Vagina (tissue), 2 donors: Measurements from ENCODE around the gene RBM25. TPM values are rescaled to one million over a fixed set of nuclear protein-coding genes. Genes with fewer than 3 reads are reported as not detected.
"Not testable (repeated sequence)": the region's sequence is repeated elsewhere in the genome, so short reads cannot be mapped to it uniquely, and the experiment has no call there.

Experiments used
- DNase-seq, 2 donors: peaks; one replicate each; pipeline ENCODE4 v3.0.0-alpha.2; 2017; ENCODE audit errors: extremely low spot score in 2 of 2
- H3K27ac ChIP-seq: fragments of 200-600 bp; sonication (generic); one replicate; pipeline ENCODE4 v1.5.1; 2019
- H3K27me3 ChIP-seq: fragments of 200-600 bp; sonication (generic); one replicate; pipeline ENCODE4 v1.5.1; 2019
- H3K36me3 ChIP-seq, 2 donors: fragments of 200-600 bp; sonication (generic); one replicate each; pipeline ENCODE4 v1.5.1; 2017 to 2019
- H3K4me1 ChIP-seq: fragments of 200-600 bp; sonication (generic); one replicate; pipeline ENCODE4 v1.5.1; 2019
- H3K4me3 ChIP-seq, 2 donors: fragments of 200-600 bp; sonication (generic); 1 replicate in 1 of 2; 2 replicates in 1 of 2; pipeline ENCODE4 v1.5.1; 2016 to 2019
- H3K9me3 ChIP-seq: fragments of 200-600 bp; sonication (generic); one replicate; pipeline ENCODE4 v1.5.1; 2019
- POLR2A ChIP-seq, 2 donors: fragments of 450-650 bp; IDR thresholded peaks; one replicate each; pipeline ENCODE4 v1.6.1; 2017; ENCODE audit warnings: antibody characterized with exemption in 2 of 2, mild to moderate bottlenecking in 2 of 2, moderate library complexity in 2 of 2
- POLR2AphosphoS5 ChIP-seq, 2 donors: sonication (generic); formaldehyde crosslinking; IDR thresholded peaks; one replicate each; pipeline ENCODE4 v1.9.0; 2017; ENCODE audit warnings: antibody characterized with exemption in 2 of 2, mild to moderate bottlenecking in 2 of 2, low read depth in 1 of 2; ENCODE audit not compliant: insufficient read depth in 1 of 2
- intact Hi-C: fragments of 100-400 bp; cut with DNase I; formaldehyde crosslinking; loops from one replicate; pipeline ENCODE4 v1.15.1; 2023
- total RNA-seq: library from RNA; depleted of rRNA; stranded (reverse); fragments of >200 nt; gene quantifications from one replicate; pipeline ENCODE4 v1.2.3, GENCODE V29; 2016
- TF ChIP-seq, protein P1 (sequence below), 3 experiments: fragments of 450-650 bp in 2 of 3; fragments of 200-600 bp in 1 of 3; sonication (generic) in 1 of 3; IDR thresholded peaks; one replicate each; pipeline ENCODE4 v1.5.1; 2017 to 2019; ENCODE audit warnings: antibody characterized with exemption in 3 of 3, mild to moderate bottlenecking in 2 of 3, moderate library complexity in 2 of 3

RBM25 gene
- total RNA-seq: 58.2 TPM

DNA sequence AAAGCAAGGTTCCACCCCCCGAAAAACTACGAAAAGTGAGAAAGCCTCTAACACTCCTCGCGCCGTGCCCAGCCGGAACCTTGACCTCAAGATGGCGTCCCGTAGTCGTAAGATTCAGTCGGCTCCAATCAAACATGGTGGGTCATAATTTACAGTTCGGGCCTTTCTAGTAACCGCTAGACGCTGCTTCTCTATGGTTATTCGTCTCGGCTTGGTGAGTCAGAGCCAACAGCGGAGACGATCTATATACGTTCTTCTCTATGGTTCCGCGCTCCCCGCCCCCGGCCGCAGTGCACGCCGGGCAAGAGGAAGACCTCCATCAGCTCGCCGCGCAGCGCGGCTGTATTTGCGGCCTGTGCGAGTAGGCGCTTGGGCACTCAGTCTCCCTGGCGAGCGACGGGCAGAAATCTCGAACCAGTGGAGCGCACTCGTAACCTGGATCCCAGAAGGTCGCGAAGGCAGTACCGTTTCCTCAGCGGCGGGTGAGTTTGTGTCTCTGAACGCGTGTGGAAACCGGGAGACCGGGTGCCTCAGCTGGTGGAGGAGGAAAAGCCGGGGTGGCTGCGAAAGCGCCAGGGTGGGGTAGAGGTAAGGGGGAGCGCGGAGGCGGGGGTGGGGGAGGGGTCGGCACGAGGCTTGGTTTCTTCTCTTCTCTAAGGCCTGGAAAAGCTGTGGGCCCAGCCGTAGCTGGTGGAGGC, at the start of gene RBM25:
TSS of gene RBM25 (plus strand) at position 311 of the 698 bp plus-strand sequence. CDS start 13,108 bp downstream, outside the sequence.
- H3K9me3 ChIP-seq: no peaks in the 10 kb centered on the region
- TF ChIP-seq POLR2AphosphoS5 (IDR thresholded peaks at IDR 0.05; ENCODE audit: insufficient read depth in 1 of 2, low read depth in 1 of 2) (peak; percentile 99 to 100), POLR2A (IDR thresholded peaks at IDR 0.05) (peak in 1 of 2 donors; percentile 96)
- TF ChIP-seq, protein P1, sequence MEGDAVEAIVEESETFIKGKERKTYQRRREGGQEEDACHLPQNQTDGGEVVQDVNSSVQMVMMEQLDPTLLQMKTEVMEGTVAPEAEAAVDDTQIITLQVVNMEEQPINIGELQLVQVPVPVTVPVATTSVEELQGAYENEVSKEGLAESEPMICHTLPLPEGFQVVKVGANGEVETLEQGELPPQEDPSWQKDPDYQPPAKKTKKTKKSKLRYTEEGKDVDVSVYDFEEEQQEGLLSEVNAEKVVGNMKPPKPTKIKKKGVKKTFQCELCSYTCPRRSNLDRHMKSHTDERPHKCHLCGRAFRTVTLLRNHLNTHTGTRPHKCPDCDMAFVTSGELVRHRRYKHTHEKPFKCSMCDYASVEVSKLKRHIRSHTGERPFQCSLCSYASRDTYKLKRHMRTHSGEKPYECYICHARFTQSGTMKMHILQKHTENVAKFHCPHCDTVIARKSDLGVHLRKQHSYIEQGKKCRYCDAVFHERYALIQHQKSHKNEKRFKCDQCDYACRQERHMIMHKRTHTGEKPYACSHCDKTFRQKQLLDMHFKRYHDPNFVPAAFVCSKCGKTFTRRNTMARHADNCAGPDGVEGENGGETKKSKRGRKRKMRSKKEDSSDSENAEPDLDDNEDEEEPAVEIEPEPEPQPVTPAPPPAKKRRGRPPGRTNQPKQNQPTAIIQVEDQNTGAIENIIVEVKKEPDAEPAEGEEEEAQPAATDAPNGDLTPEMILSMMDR (IDR thresholded peaks at IDR 0.05): no peak
- peak in 1 of 2 donors; percentile 97 for DNase-seq
- H3K27ac ChIP-seq: peak within 1 kb of the TSS; percentile 95
- intact Hi-C loops: no loop called here
- no peaks in the 10 kb centered on the region for H3K36me3 ChIP-seq
- no peaks in the 10 kb centered on the region for H3K27me3 ChIP-seq
- H3K4me3 ChIP-seq: peak within 1 kb of the TSS; percentile 75 to 90
- peaks cover 46% of the 10 kb centered on the region for H3K4me1 ChIP-seq

- H3K9me3 ChIP-seq, H3K27me3 ChIP-seq, intact Hi-C loops, DNase-seq, H3K4me1 ChIP-seq, H3K27ac ChIP-seq, H3K4me3 ChIP-seq: not testable (repeated sequence)
- peaks cover 0 to 18% of the 10 kb centered on the region in 2 donors for H3K36me3 ChIP-seq
Measured at GRCh38 chr14:73011189-73011588, 47.1 kb upstream of the RBM25 start.

- Histone ChIP-seq H3K4me1 (peaks cover 21% of the 10 kb centered on the region), H3K27me3 (no peaks in the 10 kb centered on the region), H3K4me3 (no peak overlapping the region), H3K27ac (no peak overlapping the region), H3K9me3 (no peaks in the 10 kb centered on the region), H3K36me3 (peaks cover 0 to 11% of the 10 kb centered on the region in 2 donors)
- intact Hi-C loops: no loop called here
- DNase-seq: no peak
- TF ChIP-seq, protein P1 (IDR thresholded peaks at IDR 0.05): no peak
- TF ChIP-seq POLR2A (IDR thresholded peaks at IDR 0.05): no peak
- TF ChIP-seq POLR2AphosphoS5 (IDR thresholded peaks at IDR 0.05; ENCODE audit: insufficient read depth in 1 of 2, low read depth in 1 of 2): no peak
Measured at GRCh38 chr14:73014105-73014504, 44.2 kb upstream of the RBM25 start.

- H3K36me3 ChIP-seq, DNase-seq, H3K9me3 ChIP-seq, H3K27me3 ChIP-seq, H3K27ac ChIP-seq, H3K4me3 ChIP-seq, intact Hi-C loops: not testable (repeated sequence)
- H3K4me1 ChIP-seq: peaks cover 16% of the 10 kb centered on the region
Measured at GRCh38 chr14:73015552-73015951, 42.8 kb upstream of the RBM25 start.

DNA sequence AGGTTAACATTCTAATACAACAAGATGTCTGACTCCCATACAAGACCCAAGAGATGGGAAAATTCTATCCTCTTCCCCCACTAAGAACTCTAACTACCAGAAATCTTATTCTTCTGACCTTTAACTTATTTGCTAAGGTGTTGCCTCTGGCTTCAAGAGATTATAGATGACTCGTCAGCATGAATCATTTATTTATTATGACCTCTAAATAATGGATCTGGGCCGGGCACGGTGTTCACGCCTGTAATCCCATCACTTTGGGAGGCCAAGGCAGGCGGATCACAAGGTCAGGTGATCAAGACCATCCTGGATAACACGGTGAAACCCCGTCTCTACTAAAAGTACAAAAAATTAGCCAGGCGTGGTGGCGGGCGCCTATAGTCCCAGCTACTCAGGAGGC, 42.3 kb upstream of the RBM25 start:
- H3K36me3 ChIP-seq, H3K27ac ChIP-seq, H3K27me3 ChIP-seq, intact Hi-C loops, H3K9me3 ChIP-seq, H3K4me3 ChIP-seq, DNase-seq: not testable (repeated sequence)
- H3K4me1 ChIP-seq: peaks cover 16% of the 10 kb centered on the region

- intact Hi-C loops: no loop called here
- no peaks in the 10 kb centered on the region for H3K9me3 ChIP-seq
- H3K27ac ChIP-seq: no peak overlapping the region
- no peak for DNase-seq
- peaks cover 0 to 16% of the 10 kb centered on the region in 2 donors for H3K36me3 ChIP-seq
- peak overlapping the region in 1 of 2 donors; percentile 17 for H3K4me3 ChIP-seq
- no peaks in the 10 kb centered on the region for H3K27me3 ChIP-seq
- TF ChIP-seq, protein P1 (IDR thresholded peaks at IDR 0.05): no peak
- TF ChIP-seq POLR2A (IDR thresholded peaks at IDR 0.05) (no peak), POLR2AphosphoS5 (IDR thresholded peaks at IDR 0.05; ENCODE audit: insufficient read depth in 1 of 2, low read depth in 1 of 2) (no peak)
- H3K4me1 ChIP-seq: peaks cover 48% of the 10 kb centered on the region
Measured at GRCh38 chr14:73022051-73022450, 36.3 kb upstream of the RBM25 start.
